Calu3 (cell line): ENCODE measurements around the gene MMS19. TPM values are rescaled to one million over a fixed set of nuclear protein-coding genes. Genes with fewer than 3 reads are reported as not detected.

Source experiments
- BruUV-seq: library from RNA; stranded (reverse); fragments of 400-500 nt; replicated peaks from 2 replicates; lab custom pipeline; 2021; lab: Mats Ljungman, UMichigan
- CTCF ChIA-PET: fragments of 300-600 bp; sonication (Branson Sonifier 250); formaldehyde crosslinking; loops from one replicate; lab custom pipeline; 2022; ENCODE audit warnings: antibody characterized with exemption; lab: Charles Lee
- DNase-seq: peaks from one replicate; pipeline ENCODE4 v3.0.0; 2022
- H3K27ac Mint-ChIP-seq: one replicate; pipeline ENCODE4 v1.8.0; 2022; ENCODE audit warnings: mixed read lengths; ENCODE audit not compliant: unreplicated experiment
- H3K27me3 Mint-ChIP-seq: one replicate; pipeline ENCODE4 v1.8.0; 2022; ENCODE audit warnings: mixed read lengths; ENCODE audit not compliant: unreplicated experiment
- H3K36me3 Mint-ChIP-seq: one replicate; pipeline ENCODE4 v1.8.0; 2022; ENCODE audit warnings: mild to moderate bottlenecking, moderate library complexity, mixed read lengths; ENCODE audit not compliant: insufficient read depth, unreplicated experiment
- H3K4me1 Mint-ChIP-seq: one replicate; pipeline ENCODE4 v1.8.0; 2022; ENCODE audit warnings: mild to moderate bottlenecking, low read depth, mixed read lengths; ENCODE audit not compliant: unreplicated experiment
- H3K4me3 Mint-ChIP-seq: one replicate; pipeline ENCODE4 v1.8.0; 2022; ENCODE audit warnings: mild to moderate bottlenecking, low read depth, moderate library complexity, mixed read lengths; ENCODE audit not compliant: unreplicated experiment
- H3K9me3 Mint-ChIP-seq: one replicate; pipeline ENCODE4 v1.8.0; 2022; ENCODE audit warnings: low read depth, mixed read lengths; ENCODE audit not compliant: unreplicated experiment
- intact Hi-C: fragments of 100-400 bp; cut with micrococcal nuclease; formaldehyde crosslinking; loops from one replicate; pipeline ENCODE4 v1.10.0; 2022; ENCODE audit not compliant: unreplicated experiment
- total RNA-seq: library from RNA; stranded (reverse); gene quantifications from 2 replicates; pipeline ENCODE4 v1.2.3, GENCODE V29; 2022
- TF ChIP-seq, protein P1 (sequence below): fragments of 200-600 bp; IDR thresholded peaks from one replicate; pipeline ENCODE4 v1.8.0; 2022; ENCODE audit warnings: antibody characterized with exemption; ENCODE audit not compliant: unreplicated experiment

MMS19 gene
- total RNA-seq, 1 experiment from 2014 or later, result 46.5 TPM

DNA sequence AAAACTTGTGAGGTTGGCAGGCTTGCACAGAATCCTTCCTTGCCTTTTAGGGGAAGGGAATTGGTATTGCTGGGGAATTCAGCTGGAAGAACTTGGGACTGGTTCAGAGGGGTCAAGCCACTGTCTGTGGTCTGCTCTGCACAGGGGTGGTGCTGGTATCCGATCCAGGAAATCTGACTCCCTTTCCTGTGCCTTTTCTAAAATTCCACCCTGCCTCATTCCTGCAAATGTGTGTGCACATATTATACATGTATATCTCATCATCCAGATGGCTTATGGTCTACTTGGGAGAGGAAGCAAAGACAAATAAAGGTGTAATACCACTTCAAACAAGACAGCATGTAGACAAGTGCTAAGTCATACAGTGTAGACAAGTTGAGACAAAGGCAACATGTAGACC is 14.8 kb upstream of the MMS19 start:
- H3K4me3 Mint-ChIP-seq, result no peak overlapping the region
- H3K27ac Mint-ChIP-seq, result no peak overlapping the region
- intact Hi-C loops, result no loop called here
- no peaks in the 10 kb centered on the region for H3K9me3 Mint-ChIP-seq
- H3K27me3 Mint-ChIP-seq, result no peaks in the 10 kb centered on the region
- peaks cover 15% of the 10 kb centered on the region for H3K4me1 Mint-ChIP-seq
- DNase-seq, result no peak
- CTCF ChIA-PET, result interaction anchor here (0.6 kb wide), 1 partner anchor 20 kb away, joined by 4 read pairs; no protein-coding TSS in a partner anchor
- peaks cover 5% of the 10 kb centered on the region for H3K36me3 Mint-ChIP-seq
- no TSS peak for BruUV-seq
- TF ChIP-seq, protein P1, sequence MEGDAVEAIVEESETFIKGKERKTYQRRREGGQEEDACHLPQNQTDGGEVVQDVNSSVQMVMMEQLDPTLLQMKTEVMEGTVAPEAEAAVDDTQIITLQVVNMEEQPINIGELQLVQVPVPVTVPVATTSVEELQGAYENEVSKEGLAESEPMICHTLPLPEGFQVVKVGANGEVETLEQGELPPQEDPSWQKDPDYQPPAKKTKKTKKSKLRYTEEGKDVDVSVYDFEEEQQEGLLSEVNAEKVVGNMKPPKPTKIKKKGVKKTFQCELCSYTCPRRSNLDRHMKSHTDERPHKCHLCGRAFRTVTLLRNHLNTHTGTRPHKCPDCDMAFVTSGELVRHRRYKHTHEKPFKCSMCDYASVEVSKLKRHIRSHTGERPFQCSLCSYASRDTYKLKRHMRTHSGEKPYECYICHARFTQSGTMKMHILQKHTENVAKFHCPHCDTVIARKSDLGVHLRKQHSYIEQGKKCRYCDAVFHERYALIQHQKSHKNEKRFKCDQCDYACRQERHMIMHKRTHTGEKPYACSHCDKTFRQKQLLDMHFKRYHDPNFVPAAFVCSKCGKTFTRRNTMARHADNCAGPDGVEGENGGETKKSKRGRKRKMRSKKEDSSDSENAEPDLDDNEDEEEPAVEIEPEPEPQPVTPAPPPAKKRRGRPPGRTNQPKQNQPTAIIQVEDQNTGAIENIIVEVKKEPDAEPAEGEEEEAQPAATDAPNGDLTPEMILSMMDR, result no peak

DNA sequence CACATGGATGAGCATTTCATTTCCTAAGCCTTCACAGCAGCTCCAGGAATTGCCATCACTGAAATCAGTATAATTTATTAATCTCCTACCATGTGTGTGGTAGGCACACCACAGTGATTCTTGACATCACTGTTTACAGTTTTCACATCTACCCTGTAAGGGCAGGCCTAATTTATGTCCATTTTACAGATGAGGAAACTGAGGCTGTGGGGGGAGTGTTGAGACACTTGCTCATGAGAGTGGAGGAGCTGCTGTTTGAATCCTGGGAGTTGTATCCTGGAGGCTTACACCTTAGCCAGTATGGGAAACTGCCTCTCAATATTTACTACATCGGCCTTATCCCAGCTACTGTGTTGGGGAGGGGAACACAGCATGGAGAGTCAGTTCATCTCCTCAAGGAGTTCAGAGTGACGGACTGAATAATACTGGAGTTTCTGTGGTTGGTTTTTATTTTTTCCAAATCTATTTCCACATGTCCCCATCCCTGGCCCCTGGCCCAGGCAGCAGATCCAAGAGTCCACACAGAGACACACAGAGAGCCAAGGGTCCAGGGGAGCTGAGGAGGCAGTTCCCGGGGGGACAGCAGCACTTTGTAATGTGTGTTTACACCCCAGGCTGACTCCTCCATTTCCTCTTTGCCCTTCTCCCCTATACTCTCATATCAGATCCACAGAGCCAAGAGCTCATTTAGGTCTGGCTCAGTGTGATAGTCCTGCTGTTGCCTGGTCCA is 13.7 kb upstream of the MMS19 start:
- intact Hi-C loops, result no loop called here
- H3K9me3 Mint-ChIP-seq, result no peaks in the 10 kb centered on the region

DNA sequence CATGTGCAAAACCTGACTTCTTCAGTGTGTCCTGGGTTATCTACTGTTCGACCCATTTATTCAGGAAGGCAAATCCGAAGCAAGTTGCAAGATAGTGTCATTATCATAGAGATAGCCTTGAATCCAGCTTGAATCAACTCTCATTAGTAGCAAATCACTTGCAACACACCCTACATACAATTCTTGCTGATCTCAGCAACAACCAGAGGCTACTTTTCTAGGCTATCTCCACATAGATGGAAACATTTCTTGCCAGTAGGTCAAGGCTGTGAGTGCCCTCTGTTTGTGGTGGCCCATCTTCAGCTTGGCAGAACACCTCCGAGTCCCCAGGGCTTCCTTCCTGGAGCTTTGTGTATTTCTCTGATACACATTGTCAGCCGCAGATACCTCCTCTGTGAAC is 12.5 kb upstream of the MMS19 start:
- no peak for DNase-seq
- Mint-ChIP-seq H3K27ac (no peak overlapping the region), H3K4me3 (no peak overlapping the region), H3K27me3 (no peaks in the 10 kb centered on the region), H3K9me3 (no peaks in the 10 kb centered on the region), H3K4me1 (peaks cover 11% of the 10 kb centered on the region), H3K36me3 (no peaks in the 10 kb centered on the region)
- intact Hi-C loops, result no loop called here
- TF ChIP-seq, protein P1, result no peak
- CTCF ChIA-PET, result no interaction called here
- BruUV-seq, result no TSS peak

More for the DNA sequence above, 13.7 kb upstream of the MMS19 start:
- DNase-seq, result no peak
- TF ChIP-seq, protein P1, result no peak
- H3K36me3 Mint-ChIP-seq, result peaks cover 1% of the 10 kb centered on the region
- no peak overlapping the region for H3K4me3 Mint-ChIP-seq
- no peak overlapping the region for H3K27ac Mint-ChIP-seq
- CTCF ChIA-PET, result no interaction called here
- no peaks in the 10 kb centered on the region for H3K27me3 Mint-ChIP-seq
- peaks cover 14% of the 10 kb centered on the region for H3K4me1 Mint-ChIP-seq
- BruUV-seq, result no TSS peak

DNA sequence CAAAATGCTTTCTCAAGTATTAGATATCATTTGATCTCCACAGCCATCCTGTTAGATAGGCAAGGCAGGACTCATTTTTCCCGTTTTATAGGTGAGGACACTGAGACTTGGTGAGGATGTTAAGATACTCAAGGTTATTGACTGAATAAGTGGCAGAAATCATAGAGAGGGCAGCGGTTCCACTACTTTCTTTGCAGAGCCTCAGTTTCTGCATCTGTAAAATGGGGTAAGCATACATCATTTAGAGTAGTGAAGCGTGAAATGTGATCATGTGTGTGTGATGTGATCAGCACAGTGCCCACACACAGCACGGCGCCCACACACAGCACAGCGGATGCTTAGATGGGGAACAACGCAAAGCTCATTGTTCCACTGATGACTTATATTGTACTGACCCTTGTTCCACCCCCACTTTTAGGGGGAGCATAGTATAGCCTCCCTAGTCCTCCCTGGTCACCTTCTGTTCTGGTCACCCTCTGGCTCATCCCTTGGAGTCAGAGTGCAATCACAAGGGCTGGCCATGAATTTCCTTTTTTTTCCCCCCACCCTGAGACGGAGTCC is 11.0 kb upstream of the MMS19 start:
- Mint-ChIP-seq H3K4me1 (no peaks in the 10 kb centered on the region), H3K27me3 (no peaks in the 10 kb centered on the region), H3K27ac (no peak overlapping the region), H3K9me3 (no peaks in the 10 kb centered on the region), H3K36me3 (no peaks in the 10 kb centered on the region), H3K4me3 (no peak overlapping the region)
- no TSS peak for BruUV-seq
- intact Hi-C loops, result no loop called here
- TF ChIP-seq, protein P1, result no peak
- CTCF ChIA-PET, result no interaction called here
- DNase-seq, result no peak
